Right lobe of liver (tissue), 6 donors: Measurements from ENCODE around the gene C5AR1. TPM values are rescaled to one million over a fixed set of nuclear protein-coding genes. Genes with fewer than 3 reads are reported as not detected.
"Not testable (repeated sequence)": the region's sequence is repeated elsewhere in the genome, so short reads cannot be mapped to it uniquely, and the experiment has no call there.

Experiments
- ATAC-seq, 4 donors: fragments of 200-7000 bp; cut with Tn5 transposase; one replicate each; pipeline ENCODE4 v1.9.1; 2020; ENCODE audit warnings: mild to moderate bottlenecking in 4 of 4, moderate library complexity in 4 of 4
- DNase-seq, 3 donors: peaks; one replicate each; pipeline ENCODE4 v3.0.0-alpha.2; 2020
- H3K27ac ChIP-seq, 3 donors: fragments of 200-600 bp; one replicate each; pipeline ENCODE4 v1.8.0; 2022
- H3K27me3 ChIP-seq, 2 donors: fragments of 200-600 bp; one replicate each; pipeline ENCODE4 v1.8.0; 2022
- H3K36me3 ChIP-seq, 4 donors: fragments of 200-600 bp; sonication (generic) in 1 of 4; one replicate each; pipeline versions ENCODE4 v1.5.1 to v1.8.0; 2017 to 2022; ENCODE audit warnings: control low read depth in 1 of 4
- H3K4me1 ChIP-seq, 4 donors: fragments of 200-600 bp; sonication (generic) in 1 of 4; one replicate each; pipeline versions ENCODE4 v1.5.1 to v1.8.0; 2017 to 2022; ENCODE audit warnings: control low read depth in 1 of 4
- H3K4me3 ChIP-seq, 3 donors: fragments of 200-600 bp; one replicate each; pipeline ENCODE4 v1.8.0; 2022
- H3K9me3 ChIP-seq, 4 donors: fragments of 200-600 bp; sonication (generic) in 1 of 4; one replicate each; pipeline versions ENCODE4 v1.5.1 to v1.8.0; 2017 to 2022; ENCODE audit warnings: control low read depth in 1 of 4
- CTCF ChIP-seq, 4 donors: fragments of 200-600 bp in 3 of 4; fragments of 450-650 bp in 1 of 4; IDR thresholded peaks; one replicate each; pipeline versions ENCODE4 v1.5.1 to v1.8.0; 2016 to 2022; ENCODE audit warnings: antibody characterized with exemption in 4 of 4, mild to moderate bottlenecking in 2 of 4
- POLR2A ChIP-seq: fragments of 450-650 bp; IDR thresholded peaks from one replicate; pipeline ENCODE4 v1.6.1; 2017; ENCODE audit warnings: antibody characterized with exemption, mild to moderate bottlenecking
- WGBS: methylation state at CpG from one replicate; pipeline ENCODE4 v1.1.6; 2018; ENCODE audit warnings: low coverage, low lambda C conversion rate; ENCODE audit not compliant: insufficient coverage; ENCODE audit errors: missing lambda C conversion rate; 5-methylcytosine and 5-hydroxymethylcytosine counted together
- intact Hi-C, 2 donors: fragments of 100-400 bp; cut with DNase I; formaldehyde crosslinking; loops; one replicate each; pipeline versions ENCODE4 v1.11.2 to v1.14.1; 2022
- long read RNA-seq: library from polyadenylated mRNA; unstranded; transcript quantifications from one replicate; pipeline ENCODE4 v2.0.0, GENCODE V29; 2019
- total RNA-seq, 6 experiments: library from RNA; depleted of rRNA in 2 of 6; stranded (reverse); fragments of >200 nt in 2 of 6; fragmentation: NEBNext Ultra II Directional in 3 of 6; extraction: Animal tissue kit (Norgen Biotek cat#: 25700) in 3 of 6; gene quantifications; one replicate each; pipeline versions ENCODE4 v1.1.0 to v1.2.4, GENCODE V29; 2016 to 2023
- donor health status: DM: no; HTN: yes; CAD: no.
- donor health status: DM: no; HTN: no; CAD: no.
- donor health status: DM: no; HTN: no; CAD: no.
- donor health status: DM: no; HTN: yes; CAD: no.
- donor health status: DM: no; HTN: yes; CAD: no.

The C5AR1 gene
- total RNA-seq: 10 to 100 TPM in 1 of 6 experiments, 1 to 10 TPM in 5; 3.3 to 19.8 (median 5.9) TPM
- long read RNA-seq, partial matches to known transcripts: 0 of 1 reads
- long read RNA-seq, other reads (novel, unspliced or antisense): 1 of 1 reads

DNA sequence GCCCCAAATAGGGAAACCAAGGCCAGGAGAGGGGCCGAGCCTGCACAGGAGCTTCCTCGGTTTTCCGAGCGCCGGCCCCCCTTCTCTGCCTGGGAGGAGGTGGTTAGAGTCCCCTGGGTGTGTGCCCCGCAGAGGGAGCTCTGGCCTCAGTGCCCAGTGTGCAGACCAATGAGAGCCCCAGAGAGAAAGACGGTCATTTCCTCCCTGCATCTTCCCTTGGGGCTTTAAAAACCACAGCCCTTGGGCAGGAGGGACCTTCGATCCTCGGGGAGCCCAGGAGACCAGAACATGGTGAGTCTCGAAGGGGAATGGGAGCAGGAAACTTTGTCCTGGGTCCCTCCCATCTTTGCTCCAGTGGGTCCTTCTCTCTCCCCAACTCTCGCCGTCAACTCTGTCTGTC, at the start of gene C5AR1:
Gene C5AR1, plus strand, starts transcription at position 254 of the 400 bp plus-strand sequence. Its CDS starts 35 bp downstream, at position 289.
- 43% methylated on average over 9 of the region's 12 CpGs for WGBS
- peak in 2 of 3 donors; percentile 66 to 70 for DNase-seq
- Histone ChIP-seq H3K4me1 (peaks cover 0 to 14% (median under 1%) of the 10 kb centered on the region in 4 donors), H3K9me3 (no peaks in the 10 kb centered on the region), H3K4me3 (peak within 1 kb of the TSS in 1 of 3 donors; percentile 18), H3K36me3 (no peaks in the 10 kb centered on the region), H3K27ac (peak within 1 kb of the TSS; percentile 36 to 55 (median 49)), H3K27me3 (no peaks in the 10 kb centered on the region)
- ATAC-seq: peak in 3 of 4 donors; percentile 17 to 51 (median 45)
- TF ChIP-seq CTCF (IDR thresholded peaks at IDR 0.05): no peak
- TF ChIP-seq POLR2A: peak; percentile 47
- intact Hi-C loops: no loop called here

- no peaks in the 10 kb centered on the region for H3K9me3 ChIP-seq
- ATAC-seq: no peak
- DNase-seq: no peak
- TF ChIP-seq POLR2A (no peak), CTCF (IDR thresholded peaks at IDR 0.05) (no peak)
- H3K36me3 ChIP-seq: peaks cover 0 to 51% (median 21%) of the 10 kb centered on the region in 4 donors
- H3K27me3 ChIP-seq: no peaks in the 10 kb centered on the region
- H3K4me3 ChIP-seq: no peak overlapping the region
- intact Hi-C loops: no loop called here
- H3K4me1 ChIP-seq: peaks cover 0 to 17% (median 12%) of the 10 kb centered on the region in 4 donors
- no peak overlapping the region for H3K27ac ChIP-seq
- no CpG with 5 or more reads among the region's 17 CpGs for WGBS
Measured at GRCh38 chr19:47260476-47260875, 49.2 kb upstream of the C5AR1 start.

- H3K4me3 ChIP-seq, ATAC-seq, H3K27ac ChIP-seq, intact Hi-C loops, H3K27me3 ChIP-seq, DNase-seq, H3K9me3 ChIP-seq: not testable (repeated sequence)
- WGBS: 80% methylated on average over 8 of the region's 14 CpGs
- H3K36me3 ChIP-seq: peaks cover 0 to 66% (median 24%) of the 10 kb centered on the region in 4 donors
- H3K4me1 ChIP-seq: peaks cover 0 to 17% (median 12%) of the 10 kb centered on the region in 4 donors
Measured at GRCh38 chr19:47261946-47262793, 47.5 kb upstream of the C5AR1 start.

- Histone ChIP-seq H3K27me3 (no peaks in the 10 kb centered on the region), H3K4me1 (peaks cover 0 to 11% (median 0%) of the 10 kb centered on the region in 4 donors), H3K36me3 (peaks cover 0 to 63% (median 19%) of the 10 kb centered on the region in 4 donors), H3K27ac (no peak overlapping the region), H3K4me3 (no peak overlapping the region), H3K9me3 (no peaks in the 10 kb centered on the region)
- intact Hi-C loops: no loop called here
- DNase-seq: no peak
- TF ChIP-seq POLR2A (no peak), CTCF (IDR thresholded peaks at IDR 0.05) (no peak)
- WGBS: 92% methylated on average over 4 of the region's 30 CpGs
- no peak for ATAC-seq
Measured at GRCh38 chr19:47264629-47265028, 45.0 kb upstream of the C5AR1 start.

GRCh38 chr19:47266401-47266941, 43.2 kb upstream of the C5AR1 start:
- Histone ChIP-seq H3K27me3 (no peaks in the 10 kb centered on the region), H3K36me3 (peaks cover 0 to 58% (median 17%) of the 10 kb centered on the region in 4 donors), H3K27ac (no peak overlapping the region), H3K9me3 (no peaks in the 10 kb centered on the region), H3K4me3 (no peak overlapping the region), H3K4me1 (peaks cover 0 to 11% (median 0%) of the 10 kb centered on the region in 4 donors)
- no CpG with 5 or more reads among the region's 21 CpGs for WGBS
- TF ChIP-seq POLR2A (no peak), CTCF (IDR thresholded peaks at IDR 0.05) (no peak)
- ATAC-seq (no peak), DNase-seq (no peak)
- intact Hi-C loops: no loop called here
